ENCODE data around the gene MYO1A.

DNA sequence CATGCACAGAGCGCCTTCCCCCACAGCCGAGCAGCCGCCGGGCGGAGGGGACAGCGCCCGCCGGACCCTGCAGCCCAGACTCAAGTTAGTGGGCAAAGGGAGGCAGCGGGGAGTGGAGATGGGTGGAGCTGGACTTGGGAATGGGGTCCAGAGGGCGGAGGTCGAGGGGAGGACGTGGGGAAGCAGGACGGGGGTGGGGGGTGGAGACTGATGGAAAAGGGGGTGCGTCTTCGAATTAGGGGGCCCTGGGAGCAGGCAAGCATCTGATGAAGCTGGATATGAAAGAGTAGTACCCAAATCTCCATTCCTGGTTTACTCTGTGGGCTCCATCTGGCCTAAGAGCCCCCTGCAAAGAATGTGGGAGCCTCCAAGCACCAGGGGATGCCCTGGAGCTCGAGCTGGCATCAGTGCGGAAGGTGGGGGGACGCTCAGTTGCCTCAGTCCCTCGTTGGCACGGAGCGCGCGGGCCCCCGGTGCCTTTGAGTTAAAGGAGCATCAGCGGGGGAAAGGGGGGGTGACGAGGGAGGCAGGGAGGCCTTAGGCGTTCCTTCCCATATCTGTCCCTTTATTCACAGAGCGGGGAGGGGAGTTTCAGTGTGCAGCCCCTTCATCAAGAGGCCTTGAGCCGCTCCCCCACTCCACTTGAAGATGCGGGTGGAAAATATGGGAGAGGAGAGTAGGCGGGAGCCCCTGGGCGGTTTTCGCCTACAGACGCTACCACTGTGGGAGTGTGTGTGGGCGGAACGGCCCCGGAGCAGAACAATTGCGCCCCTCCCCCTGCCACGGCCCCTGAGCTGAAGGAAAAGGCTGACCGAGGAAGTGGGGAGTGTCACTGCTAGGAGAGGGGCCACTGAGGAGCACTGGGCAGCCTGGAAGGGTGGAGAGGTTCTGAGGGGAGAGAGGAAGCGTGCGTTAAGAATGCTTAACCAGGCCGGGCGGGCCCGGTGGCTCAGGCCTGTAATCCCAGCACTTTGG, 39.6 kb upstream of the MYO1A start:
- TF ChIP-seq, protein P1, sequence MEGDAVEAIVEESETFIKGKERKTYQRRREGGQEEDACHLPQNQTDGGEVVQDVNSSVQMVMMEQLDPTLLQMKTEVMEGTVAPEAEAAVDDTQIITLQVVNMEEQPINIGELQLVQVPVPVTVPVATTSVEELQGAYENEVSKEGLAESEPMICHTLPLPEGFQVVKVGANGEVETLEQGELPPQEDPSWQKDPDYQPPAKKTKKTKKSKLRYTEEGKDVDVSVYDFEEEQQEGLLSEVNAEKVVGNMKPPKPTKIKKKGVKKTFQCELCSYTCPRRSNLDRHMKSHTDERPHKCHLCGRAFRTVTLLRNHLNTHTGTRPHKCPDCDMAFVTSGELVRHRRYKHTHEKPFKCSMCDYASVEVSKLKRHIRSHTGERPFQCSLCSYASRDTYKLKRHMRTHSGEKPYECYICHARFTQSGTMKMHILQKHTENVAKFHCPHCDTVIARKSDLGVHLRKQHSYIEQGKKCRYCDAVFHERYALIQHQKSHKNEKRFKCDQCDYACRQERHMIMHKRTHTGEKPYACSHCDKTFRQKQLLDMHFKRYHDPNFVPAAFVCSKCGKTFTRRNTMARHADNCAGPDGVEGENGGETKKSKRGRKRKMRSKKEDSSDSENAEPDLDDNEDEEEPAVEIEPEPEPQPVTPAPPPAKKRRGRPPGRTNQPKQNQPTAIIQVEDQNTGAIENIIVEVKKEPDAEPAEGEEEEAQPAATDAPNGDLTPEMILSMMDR (IDR thresholded peaks at IDR 0.05; ENCODE audit: borderline replicate concordance, extremely low read depth, low read length, poor library complexity, severe bottlenecking) = peak; percentile 10
- no peak for TF ChIP-seq EZH2 (IDR thresholded peaks at IDR 0.05; ENCODE audit: borderline replicate concordance, low read depth, low read length, severe bottlenecking)

All from DND-41 (cell line).